Purkinje cell (primary cell): Measurements from ENCODE around the gene MTFP1. TPM values are rescaled to one million over a fixed set of nuclear protein-coding genes. Genes with fewer than 3 reads are reported as not detected.

ENCODE experiments used
- polyA plus RNA-seq: library from polyadenylated mRNA; unstranded; fragments of >200 nt; fragmentation: Nextera tagmentation; gene quantifications from 2 replicates; pipeline ENCODE4 v1.2.1, GENCODE V29; 2014

MTFP1 gene, protein sequence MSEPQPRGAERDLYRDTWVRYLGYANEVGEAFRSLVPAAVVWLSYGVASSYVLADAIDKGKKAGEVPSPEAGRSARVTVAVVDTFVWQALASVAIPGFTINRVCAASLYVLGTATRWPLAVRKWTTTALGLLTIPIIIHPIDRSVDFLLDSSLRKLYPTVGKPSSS
- 1.9 and 5.8 TPM in 2 replicates for polyA plus RNA-seq

DNA sequence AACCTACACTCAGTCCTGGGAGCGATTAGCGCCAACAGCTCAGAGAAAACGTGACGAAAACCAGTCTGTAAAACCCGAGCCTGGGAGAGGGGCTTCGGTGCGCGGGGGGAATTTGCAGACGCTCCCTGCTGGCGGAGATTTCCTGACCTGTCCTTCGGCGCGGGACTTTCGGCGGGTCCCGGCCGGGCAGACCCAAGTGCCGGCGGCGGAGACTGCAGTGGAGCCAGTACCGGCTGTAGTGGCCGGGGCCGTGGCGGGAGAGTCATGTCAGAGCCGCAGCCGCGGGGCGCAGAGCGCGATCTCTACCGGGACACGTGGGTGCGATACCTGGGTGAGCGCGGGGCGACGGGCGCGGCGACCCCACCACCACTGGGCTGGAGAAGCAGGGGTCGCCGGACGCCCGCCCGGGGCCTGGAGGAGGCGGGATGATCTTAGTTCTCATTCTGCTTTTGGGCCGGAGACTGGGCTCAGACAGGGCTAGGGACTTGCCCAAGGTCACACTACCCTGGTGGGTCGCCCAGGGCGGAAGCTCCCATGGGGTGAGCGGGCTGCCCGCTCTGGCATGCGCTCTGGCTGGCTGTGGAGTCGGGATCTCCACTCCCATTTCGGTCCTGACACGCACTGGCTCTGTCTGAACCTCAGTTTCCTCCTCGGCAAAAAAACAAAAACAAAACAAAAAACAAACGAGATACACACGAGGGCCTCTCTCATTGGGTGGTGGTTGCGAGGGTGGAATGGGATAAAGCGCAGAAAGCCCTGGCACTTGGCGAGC, at the start of gene MTFP1:
TSS of gene MTFP1 (plus strand) at position 153 of the 772 bp plus-strand sequence. CDS start at position 265, 112 bp downstream.

DNA sequence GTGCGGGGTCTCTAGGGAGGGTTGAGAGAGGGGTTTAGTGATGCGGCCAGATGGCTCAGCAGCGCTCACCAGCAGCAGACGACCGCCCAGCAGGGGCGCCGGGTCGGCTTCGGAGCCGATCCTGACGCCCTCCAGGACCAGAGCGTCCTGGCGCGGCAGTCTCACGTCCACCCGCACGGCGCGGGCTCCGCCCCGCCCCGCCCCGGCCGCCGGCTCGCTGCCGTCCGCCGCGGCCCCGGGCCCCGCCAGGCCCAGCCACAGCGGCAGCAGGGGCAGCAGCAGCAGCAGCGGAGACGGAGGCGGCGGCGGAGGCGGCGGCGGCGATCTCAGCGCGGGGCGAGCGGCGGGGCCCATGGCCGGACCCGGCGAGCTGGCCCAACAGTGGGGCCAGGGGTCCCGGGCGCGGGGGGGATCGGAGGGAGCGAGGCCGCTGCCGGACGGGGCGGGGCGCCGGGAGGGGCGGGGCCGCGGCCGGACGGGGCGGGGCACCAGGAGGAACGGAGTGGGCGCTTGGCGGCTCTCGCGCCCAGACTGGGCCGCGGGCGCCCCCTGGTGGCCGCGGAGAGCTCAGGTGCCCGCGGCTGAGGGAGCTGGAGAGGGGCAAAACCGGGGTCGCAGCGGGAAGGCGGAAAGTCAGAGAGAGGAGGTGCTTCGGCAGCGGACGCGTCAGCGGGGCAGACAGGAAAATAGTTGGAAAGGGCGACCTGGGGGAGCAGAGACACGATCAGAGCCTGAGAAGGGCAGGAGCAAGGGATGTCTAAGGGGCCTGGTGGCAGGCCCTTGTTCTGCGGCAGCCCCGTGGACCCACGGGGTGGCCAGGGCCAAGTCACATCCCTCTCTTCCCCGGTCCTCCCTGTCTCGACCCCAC, 38.4 kb upstream of the MTFP1 start, which contains the start of gene RNF215:
TSS of gene RNF215 (minus strand) at position 452 of the 868 bp plus-strand sequence. CDS start at position 354, 98 bp downstream.

DNA sequence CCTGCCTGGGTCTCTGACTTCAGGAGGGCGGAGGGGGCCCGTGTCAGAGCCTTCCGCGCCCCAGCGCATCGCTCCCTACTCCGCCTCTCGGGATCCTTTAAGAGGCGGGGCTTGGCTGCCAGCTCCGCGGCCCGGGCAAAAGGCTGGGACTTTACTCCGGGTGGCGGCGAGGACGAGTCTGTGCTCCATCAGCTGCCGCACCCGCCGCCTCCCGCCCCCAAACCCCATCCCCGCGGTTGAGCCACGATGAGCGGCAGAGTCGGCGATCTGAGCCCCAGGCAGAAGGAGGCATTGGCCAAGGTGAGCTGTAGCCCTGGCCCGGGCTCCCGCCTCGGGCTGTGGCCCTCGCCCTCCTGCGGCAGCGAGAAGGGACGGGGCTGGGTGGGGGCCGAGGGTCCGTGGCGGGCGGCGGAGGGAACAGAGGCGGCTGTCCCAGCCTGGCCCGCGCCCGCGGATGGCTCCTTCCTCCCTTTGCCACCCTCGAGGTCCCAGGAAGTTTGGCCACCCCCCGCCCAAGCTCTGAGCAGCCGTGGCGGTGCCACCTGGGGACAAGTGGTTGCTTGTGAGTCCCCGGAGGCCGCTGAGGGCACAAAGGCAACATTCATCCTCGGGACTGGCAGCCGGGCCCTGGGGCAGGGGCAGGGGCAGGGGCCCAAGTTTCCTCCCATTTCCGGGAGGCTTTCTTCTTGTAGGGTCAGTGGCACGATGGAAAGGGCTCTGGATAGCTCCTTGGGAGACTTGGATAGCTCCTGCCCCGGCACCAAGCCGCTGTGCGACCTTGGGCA, 28.5 kb upstream of the MTFP1 start, which contains the start of gene SEC14L2:
TSS of gene SEC14L2 (plus strand) at position 148 of the 785 bp plus-strand sequence. CDS start at position 247, 99 bp downstream.

DNA sequence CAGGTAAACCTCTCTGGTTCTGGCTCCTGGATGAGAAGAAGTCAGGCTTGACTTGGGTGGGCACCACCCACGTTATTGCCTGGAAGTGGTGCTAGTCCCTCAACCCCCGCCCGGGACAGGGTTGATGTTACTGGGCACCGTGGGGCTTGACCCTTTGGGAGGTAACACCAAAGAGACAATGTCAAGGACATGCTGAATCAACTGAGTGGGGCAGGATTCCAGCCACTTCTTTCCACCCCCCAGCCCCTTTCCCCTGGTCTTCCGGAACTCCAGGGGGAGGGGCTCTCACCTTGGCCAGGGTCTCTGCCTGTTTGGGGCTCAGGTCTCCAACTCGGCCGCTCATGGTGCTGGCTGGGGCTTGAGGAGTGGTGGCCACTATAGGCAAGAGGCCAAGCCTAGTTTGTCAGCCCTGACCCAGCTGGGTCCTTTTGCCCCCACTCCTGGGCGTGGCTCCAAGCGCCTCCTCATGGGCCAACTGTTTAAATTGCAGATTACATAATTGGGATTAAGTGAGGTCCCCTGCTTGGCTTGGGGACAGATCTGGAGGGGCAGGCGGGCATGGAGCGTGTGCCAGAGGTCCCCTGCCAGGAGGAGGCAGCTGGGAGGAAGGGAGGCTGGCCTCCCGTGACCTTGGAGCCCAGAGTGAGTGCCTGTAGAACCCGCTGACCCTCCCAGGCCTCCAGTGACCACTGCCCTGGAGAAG, 46.2 kb downstream of the MTFP1 start, which contains the start of gene SEC14L3:
TSS of gene SEC14L3 (minus strand) at position 402 of the 703 bp plus-strand sequence. CDS start at position 343, 59 bp downstream.

Other genes starting within 250 kb of the MTFP1 start
- gene LIF, start 179.0 kb upstream of the MTFP1 start, polyA plus RNA-seq: not detected in 2 replicates
- not detected in 2 replicates for gene OSM, start 158.9 kb upstream of the MTFP1 start, polyA plus RNA-seq
- 2.2 and 3.3 TPM in 2 replicates for gene CASTOR1, start 136.3 kb upstream of the MTFP1 start, polyA plus RNA-seq
- 0.78 and 1.1 TPM in 2 replicates for gene TBC1D10A, start 98.8 kb upstream of the MTFP1 start, polyA plus RNA-seq
- 13.3 and 17.2 TPM in 2 replicates for gene SF3A1, start 68.9 kb upstream of the MTFP1 start, polyA plus RNA-seq
- gene CCDC157, start 68.8 kb upstream of the MTFP1 start, polyA plus RNA-seq: 0.73 and 1.6 TPM in 2 replicates
- gene RNF215, start 38.4 kb upstream of the MTFP1 start, polyA plus RNA-seq: 0.75 and 2.5 TPM in 2 replicates
- gene SEC14L2, start 28.8 kb upstream of the MTFP1 start, polyA plus RNA-seq: 1.5 TPM in 1 of 2 replicates, not detected in the other
- gene SEC14L3, start 46.2 kb downstream of the MTFP1 start, polyA plus RNA-seq: not detected in 2 replicates
- not detected in 2 replicates for gene SEC14L4, start 79.9 kb downstream of the MTFP1 start, polyA plus RNA-seq
- 0.90 and 1.4 TPM in 2 replicates for gene SEC14L6, start 121.0 kb downstream of the MTFP1 start, polyA plus RNA-seq
- 0.15 TPM in 1 of 2 replicates, not detected in the other for gene GAL3ST1, start 148.9 kb downstream of the MTFP1 start, polyA plus RNA-seq
- gene PES1, start 166.1 kb downstream of the MTFP1 start, polyA plus RNA-seq: 7.2 and 10.3 TPM in 2 replicates
- 1.4 and 5.3 TPM in 2 replicates for gene TCN2, start 181.4 kb downstream of the MTFP1 start, polyA plus RNA-seq
- gene SLC35E4, start 210.0 kb downstream of the MTFP1 start, polyA plus RNA-seq: 3.1 and 3.6 TPM in 2 replicates
- gene DUSP18, start 242.1 kb downstream of the MTFP1 start, polyA plus RNA-seq: 5.0 and 8.8 TPM in 2 replicates